ENCODE results near the gene CAPN14. TPM values are rescaled to one million over a fixed set of nuclear protein-coding genes. Genes with fewer than 3 reads are reported as not detected.

The CAPN14 gene
- total and polyA plus RNA-seq, 2 experiments from 2014 or later: 0.06 to 0.33 TPM

GRCh38 chr2:31124904-31125303 lies 92.4 kb downstream of the CAPN14 start:
- H3K27me3 ChIP-seq: peaks cover 7% of the 10 kb centered on the region
- H3K9me2 ChIP-seq (replicated peaks; ENCODE audit: insufficient read depth): no peaks in the 10 kb centered on the region
- H4K20me1 ChIP-seq (ENCODE audit: insufficient read depth, poor library complexity, severe bottlenecking): no peaks in the 10 kb centered on the region
- H3K4me2 ChIP-seq: no peak overlapping the region
- H2AFZ ChIP-seq: no peak overlapping the region
- H3K79me2 ChIP-seq: no peaks in the 10 kb centered on the region
- no peak for DNase-seq (ENCODE audit: low spot score)
- H3K27ac ChIP-seq: no peak overlapping the region
- H3K4me1 ChIP-seq (ENCODE audit: insufficient read depth): no peaks in the 10 kb centered on the region
- TF ChIP-seq, protein P1, sequence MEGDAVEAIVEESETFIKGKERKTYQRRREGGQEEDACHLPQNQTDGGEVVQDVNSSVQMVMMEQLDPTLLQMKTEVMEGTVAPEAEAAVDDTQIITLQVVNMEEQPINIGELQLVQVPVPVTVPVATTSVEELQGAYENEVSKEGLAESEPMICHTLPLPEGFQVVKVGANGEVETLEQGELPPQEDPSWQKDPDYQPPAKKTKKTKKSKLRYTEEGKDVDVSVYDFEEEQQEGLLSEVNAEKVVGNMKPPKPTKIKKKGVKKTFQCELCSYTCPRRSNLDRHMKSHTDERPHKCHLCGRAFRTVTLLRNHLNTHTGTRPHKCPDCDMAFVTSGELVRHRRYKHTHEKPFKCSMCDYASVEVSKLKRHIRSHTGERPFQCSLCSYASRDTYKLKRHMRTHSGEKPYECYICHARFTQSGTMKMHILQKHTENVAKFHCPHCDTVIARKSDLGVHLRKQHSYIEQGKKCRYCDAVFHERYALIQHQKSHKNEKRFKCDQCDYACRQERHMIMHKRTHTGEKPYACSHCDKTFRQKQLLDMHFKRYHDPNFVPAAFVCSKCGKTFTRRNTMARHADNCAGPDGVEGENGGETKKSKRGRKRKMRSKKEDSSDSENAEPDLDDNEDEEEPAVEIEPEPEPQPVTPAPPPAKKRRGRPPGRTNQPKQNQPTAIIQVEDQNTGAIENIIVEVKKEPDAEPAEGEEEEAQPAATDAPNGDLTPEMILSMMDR (IDR thresholded peaks at IDR 0.05; ENCODE audit: poor library complexity): no peak
- TF ChIP-seq EZH2 (IDR thresholded peaks at IDR 0.05; ENCODE audit: borderline replicate concordance): no peak
- no peak for TF ChIP-seq EZH2phosphoT487 (IDR thresholded peaks at IDR 0.05; ENCODE audit: low read depth, severe bottlenecking, unreplicated experiment)
- no peak overlapping the region for H3K4me3 ChIP-seq
- no peaks in the 10 kb centered on the region for H3K9me3 ChIP-seq (ENCODE audit: low read depth)
- H3K36me3 ChIP-seq (replicated peaks; ENCODE audit: insufficient read depth, low read depth): no peaks in the 10 kb centered on the region
- WGBS (ENCODE audit: low lambda C conversion rate, missing lambda C conversion rate): 90% methylated on average over 4 of the region's 4 CpGs

Small RNAs within 50 kb of the gene (small RNA-seq; reads per million reads assigned to genes)
- not detected for gene RNA5SP90

Other genes with a start within 250 kb of the CAPN14 start
- 1.4 and 2.2 TPM in 2 replicates for gene GALNT14, start 79.1 kb downstream of the CAPN14 start, total RNA-seq
- gene GALNT14, start 79.1 kb downstream of the CAPN14 start, polyA plus RNA-seq: 2.9 and 10.4 TPM in 2 replicates
- gene EHD3, start 16.6 kb upstream of the CAPN14 start, total RNA-seq: 6.0 and 6.2 TPM in 2 replicates
- gene EHD3, start 16.6 kb upstream of the CAPN14 start, polyA plus RNA-seq: 4.5 and 7.3 TPM in 2 replicates
- gene XDH, start 197.2 kb upstream of the CAPN14 start, total RNA-seq: 4.0 and 6.7 TPM in 2 replicates
- 1.6 and 2.6 TPM in 2 replicates for gene XDH, start 197.2 kb upstream of the CAPN14 start, polyA plus RNA-seq